Measurements from ENCODE around the gene ASB6.

DNA sequence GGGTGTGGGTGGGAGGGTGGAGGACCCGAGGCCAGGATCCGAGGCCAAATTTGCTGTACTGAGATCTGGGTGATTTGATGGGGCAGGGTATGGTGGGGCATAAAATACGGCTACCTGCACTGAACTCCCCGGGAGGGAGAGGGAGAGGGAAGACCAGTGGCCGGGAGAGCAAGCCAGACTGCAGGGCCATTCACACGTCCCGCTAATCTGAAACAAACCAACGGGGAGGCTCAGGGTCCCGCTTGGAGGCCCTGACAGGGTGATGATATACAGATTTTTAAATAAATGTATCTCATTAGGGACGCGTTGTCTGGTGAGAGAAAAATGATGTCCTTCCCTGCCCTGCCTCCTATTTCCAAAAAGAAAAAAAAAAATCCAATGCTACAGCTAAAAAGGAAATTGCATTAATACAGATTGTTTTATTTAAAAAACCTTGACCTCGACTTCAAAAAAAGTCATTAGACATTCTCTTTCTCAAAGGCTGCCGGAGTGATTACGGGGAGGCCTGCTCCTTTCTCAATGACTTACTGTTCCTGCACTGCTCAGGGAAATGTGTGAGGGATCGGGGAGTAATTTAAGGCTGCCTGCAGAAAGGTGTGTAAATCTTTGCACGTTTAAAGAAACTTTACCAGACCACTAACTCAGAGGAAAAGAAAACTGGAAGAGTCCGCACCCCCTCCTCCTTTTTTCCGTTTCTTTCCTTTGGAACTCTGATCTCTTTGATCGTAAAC lies 12.0 kb upstream of the ASB6 start:
- TF ChIP-seq, protein P1, sequence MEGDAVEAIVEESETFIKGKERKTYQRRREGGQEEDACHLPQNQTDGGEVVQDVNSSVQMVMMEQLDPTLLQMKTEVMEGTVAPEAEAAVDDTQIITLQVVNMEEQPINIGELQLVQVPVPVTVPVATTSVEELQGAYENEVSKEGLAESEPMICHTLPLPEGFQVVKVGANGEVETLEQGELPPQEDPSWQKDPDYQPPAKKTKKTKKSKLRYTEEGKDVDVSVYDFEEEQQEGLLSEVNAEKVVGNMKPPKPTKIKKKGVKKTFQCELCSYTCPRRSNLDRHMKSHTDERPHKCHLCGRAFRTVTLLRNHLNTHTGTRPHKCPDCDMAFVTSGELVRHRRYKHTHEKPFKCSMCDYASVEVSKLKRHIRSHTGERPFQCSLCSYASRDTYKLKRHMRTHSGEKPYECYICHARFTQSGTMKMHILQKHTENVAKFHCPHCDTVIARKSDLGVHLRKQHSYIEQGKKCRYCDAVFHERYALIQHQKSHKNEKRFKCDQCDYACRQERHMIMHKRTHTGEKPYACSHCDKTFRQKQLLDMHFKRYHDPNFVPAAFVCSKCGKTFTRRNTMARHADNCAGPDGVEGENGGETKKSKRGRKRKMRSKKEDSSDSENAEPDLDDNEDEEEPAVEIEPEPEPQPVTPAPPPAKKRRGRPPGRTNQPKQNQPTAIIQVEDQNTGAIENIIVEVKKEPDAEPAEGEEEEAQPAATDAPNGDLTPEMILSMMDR (IDR thresholded peaks at IDR 0.05): no peak
- no peak for TF ChIP-seq ZFX (IDR thresholded peaks at IDR 0.05; ENCODE audit: borderline replicate concordance)

Measured in 22Rv1 (cell line).